ENCODE results near the gene SMPD2.

Gene SMPD2, protein sequence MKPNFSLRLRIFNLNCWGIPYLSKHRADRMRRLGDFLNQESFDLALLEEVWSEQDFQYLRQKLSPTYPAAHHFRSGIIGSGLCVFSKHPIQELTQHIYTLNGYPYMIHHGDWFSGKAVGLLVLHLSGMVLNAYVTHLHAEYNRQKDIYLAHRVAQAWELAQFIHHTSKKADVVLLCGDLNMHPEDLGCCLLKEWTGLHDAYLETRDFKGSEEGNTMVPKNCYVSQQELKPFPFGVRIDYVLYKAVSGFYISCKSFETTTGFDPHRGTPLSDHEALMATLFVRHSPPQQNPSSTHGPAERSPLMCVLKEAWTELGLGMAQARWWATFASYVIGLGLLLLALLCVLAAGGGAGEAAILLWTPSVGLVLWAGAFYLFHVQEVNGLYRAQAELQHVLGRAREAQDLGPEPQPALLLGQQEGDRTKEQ

DNA sequence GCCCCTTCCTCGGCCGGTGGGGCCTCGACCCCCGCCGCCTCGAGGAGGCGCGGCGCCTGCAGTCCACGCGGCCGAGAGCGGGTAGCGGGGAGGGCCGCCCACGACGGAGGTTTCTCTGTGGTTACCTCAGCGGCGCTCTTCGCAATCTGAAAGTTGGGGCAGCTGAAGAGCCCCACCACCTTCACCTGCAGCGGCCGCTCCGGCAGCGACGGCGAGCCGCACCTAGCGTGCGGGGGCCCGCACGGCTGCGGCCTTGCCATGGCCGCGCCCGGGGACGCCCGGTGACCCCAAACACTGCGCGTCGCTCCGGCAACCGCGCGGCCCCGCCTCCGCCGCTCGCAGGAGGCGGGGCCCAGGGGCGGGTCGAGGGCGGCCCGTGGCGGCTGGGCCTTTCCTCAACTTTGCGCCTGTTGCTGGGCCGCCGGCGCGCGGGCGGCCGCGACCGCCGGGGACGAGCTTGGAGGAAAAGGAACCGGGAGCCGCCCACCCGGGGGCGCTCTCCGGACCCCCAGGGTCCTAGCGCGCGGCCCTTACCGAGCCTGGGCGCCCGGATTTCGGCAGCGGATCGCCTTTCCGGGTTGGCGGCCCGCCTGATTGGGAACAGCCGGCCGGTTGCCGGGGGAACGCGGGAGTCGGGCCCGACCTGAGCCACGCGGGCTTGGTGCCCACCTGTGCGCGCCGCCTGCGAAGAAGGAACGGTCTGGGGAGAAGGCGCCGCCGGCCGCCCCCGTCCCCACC lies at the start of gene SMPD2, which contains the start of gene PPIL6:
Gene SMPD2 (plus strand): TSS at position 394 of the 738 bp plus-strand sequence. CDS start 398 bp downstream, outside the sequence.
Gene PPIL6 (minus strand): TSS at position 298 of the 738 bp plus-strand sequence. CDS start 38 bp downstream, at position 260.
- DNase-seq = peak; percentile 30

DNA sequence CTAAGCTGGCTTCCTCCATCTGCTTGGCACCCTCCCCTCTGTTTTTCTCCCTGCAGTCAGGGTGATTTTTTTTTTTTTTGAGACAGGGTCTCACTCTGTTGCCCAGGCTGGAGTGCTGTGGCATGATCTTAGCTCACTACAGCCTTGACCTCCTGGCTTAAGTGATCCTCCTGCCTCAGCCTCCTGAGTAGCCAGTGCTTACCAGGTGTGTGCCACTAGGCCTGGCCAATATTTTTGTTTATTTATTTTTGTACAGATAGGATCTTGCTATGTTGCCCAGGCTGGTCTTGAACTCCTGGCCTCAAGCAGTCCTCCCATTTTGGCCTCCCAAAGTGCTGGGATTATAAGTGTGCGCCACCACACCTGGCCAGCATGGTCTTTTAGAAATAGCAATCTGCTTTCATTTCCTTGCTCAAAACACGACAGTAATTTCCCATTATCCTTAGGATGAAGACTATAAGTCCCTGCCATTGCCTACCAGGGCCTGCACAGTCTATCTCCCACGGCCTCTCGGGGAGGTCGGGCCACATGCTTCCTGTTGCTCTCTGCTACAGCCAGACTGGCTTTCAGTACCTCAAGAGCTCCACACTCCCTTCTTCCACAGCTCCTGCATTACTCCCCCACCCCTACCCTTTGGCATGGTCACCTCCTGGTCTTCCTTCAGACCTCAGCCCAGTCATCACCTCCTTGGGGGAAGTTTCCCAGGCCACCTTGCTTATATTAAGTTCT lies 47.2 kb upstream of the SMPD2 start:
- no peak for DNase-seq

DNA sequence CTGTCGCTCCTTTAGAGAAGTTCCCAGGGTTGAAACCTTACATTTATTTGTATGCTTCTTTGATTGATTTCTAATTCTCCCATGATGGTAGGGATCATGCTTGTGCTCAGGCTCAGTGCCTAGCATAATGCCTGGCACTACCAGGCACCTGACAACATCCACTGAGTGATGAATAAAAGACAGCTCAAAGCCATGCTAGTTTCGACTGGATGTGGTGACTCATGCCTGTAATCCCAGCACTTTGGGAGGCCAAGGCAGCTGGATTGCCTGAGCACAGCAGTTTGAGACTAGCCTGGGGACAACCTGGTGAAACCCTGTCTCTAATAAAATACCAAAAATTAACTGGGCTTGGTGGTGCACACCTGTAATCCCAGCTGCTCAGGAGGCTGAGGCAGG lies 46.6 kb upstream of the SMPD2 start:
- DNase-seq = no peak

DNA sequence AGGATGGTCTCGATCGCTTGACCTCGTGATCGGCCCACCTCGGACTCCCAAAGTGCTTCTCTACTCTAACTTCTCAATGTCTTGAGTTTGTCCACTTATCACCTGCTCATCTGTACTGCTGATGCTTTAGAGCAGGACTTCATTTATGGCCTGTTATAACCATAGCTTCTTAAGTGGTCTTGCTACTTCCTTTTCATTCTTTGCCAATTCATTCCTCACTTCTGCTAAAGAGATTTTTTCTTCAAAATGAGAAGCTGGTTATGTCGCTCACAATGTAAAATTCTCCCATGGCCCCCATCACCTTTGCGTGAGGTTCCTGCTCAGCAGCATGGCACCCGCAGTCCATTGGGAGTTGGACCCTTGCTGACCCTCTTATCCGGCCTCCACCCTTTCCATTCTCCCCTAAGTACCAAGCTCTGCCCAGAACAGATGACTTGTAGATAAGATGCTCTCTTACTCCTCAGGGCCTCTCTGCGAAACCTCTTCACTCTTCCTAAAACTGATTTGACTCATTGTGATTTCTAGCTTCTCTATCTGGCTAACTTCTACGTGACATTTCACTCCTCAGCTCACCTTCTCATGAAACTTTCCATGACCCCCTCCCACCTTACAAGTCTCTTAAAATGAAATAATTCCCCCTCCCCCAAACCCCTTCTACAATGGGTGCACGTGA lies 44.3 kb upstream of the SMPD2 start:
- DNase-seq = no peak

DNA sequence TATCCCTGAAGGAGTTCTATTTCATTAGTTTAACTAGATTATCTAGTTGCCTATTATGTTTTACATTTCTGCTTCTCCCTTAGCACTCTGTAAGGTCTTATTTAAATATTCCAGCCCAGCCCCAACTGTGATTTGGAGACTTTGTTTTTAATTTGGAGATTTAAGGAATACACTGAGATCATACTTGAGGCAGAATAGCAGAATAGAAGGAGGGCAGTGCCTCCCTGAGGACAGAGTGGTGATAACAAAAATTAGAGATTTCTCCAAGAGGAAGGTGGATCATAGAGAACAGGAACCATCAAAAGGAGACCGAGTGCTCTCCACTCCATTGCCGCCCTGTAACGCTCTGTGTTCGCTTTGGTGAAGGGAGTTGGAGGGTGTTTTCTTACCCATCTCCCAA lies 43.5 kb upstream of the SMPD2 start:
- DNase-seq = no peak

DNA sequence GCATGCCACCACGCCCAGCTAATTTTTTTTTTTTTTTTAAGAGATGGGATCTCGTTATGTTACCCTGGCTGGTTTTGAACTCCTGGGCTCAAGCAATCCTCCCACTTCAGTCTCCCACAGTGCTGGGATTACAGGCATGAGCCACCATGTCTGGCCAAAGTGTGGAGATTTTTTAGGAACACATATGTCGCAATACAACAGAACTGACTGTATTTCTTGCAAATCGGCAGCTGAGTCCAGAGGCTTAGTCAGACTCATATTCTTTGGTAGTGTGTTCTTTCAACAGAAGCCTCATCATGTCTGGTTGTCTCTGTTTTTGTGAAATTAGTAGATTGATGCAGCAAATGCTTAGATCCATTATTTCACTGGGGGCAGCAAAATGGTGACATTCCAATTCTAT lies 34.3 kb upstream of the SMPD2 start:
- DNase-seq = no peak

DNA sequence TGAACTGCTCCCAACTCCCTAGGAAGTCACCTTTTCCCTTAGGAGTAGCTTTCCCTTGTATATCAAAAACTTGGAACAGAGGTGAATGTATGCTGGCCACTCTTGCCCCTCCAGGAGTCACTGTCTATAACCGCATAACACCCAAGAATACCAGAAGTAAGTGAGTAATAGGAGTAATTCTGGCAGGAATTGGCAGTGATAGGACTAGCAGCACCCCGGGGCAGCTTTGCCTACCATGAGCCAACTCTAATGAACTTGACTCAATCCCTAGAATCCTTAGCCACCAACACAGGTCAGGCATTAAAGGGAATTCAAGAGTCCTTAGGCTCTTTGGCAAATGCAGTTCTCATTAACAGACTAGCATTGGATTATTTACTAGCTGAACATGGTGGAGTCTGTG lies 29.5 kb upstream of the SMPD2 start:
- no peak for DNase-seq

DNA sequence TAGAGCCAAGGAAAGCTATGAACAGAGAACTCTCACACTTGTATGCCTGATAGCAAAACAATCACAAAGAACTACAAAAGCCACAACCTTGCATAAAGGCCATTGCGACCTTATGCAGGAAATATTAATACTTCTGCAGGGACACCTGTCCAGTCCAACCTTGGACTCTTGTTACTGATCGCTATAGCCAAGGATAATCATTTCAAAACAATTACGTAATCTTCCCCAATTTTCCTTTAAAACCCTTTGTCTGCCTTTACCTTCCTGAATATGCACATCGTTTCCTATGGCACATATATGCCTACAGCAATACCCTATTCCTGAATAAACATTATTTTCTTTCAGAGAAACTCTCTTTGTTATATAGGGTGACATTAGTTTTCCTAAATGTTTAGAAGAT lies 22.9 kb upstream of the SMPD2 start:
- DNase-seq = no peak

DNA sequence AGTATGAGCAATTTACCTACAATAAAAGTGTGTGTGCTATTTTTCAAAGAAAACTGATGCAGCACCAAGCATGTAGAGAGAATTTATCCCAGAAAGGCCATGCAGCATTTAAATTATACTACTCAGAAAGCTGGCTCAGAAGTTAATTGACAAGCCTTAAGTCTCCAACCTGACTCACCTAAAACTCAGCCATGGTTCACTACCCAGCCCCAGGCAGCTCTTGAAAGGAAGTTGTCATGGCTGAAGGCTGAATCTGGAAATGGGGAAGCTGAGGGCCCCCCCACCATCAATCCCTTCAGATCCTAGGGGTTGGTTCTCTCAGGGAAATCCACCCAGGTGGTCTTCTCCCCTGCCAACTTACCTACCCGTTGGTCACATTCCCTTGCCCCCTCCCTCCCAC lies 19.8 kb upstream of the SMPD2 start:
- no peak for DNase-seq

DNA sequence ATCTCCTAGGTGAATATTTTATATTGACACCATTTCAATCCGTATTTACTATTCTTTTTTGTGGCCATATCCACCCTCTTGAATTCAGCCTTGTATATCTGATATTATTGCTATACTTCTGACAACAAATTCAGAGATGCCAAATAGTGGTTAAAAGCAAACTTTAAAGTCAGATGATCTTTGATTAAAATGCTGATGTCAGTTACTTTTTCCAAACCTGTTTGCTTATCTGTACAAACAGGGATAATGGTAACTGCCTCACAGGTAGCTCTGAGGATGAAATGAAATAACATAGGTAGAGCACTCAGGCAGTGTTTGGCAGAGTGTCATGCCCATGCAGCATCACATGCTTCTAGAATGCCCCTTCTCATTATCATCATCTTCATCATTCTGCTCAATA lies 19.3 kb upstream of the SMPD2 start:
- DNase-seq = no peak

DNA sequence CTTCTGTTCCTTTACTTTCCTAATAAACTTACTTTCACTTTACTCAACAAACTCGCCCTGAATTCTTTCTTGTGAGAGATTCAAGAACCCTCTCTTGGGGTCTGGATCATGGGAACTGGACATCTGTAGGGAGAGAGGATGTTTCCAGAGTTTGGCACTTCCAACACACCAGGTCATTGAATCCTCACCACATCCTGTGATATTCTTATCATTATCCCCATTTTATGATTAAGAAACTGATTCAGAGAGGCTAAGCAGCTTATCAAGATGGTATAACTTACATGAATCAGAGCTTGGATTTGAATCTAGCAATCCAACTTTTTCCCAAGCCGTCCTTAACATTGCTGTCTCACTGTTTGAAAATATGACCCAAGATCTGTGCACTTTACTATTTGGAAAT lies 15.6 kb upstream of the SMPD2 start:
- DNase-seq = no peak

DNA sequence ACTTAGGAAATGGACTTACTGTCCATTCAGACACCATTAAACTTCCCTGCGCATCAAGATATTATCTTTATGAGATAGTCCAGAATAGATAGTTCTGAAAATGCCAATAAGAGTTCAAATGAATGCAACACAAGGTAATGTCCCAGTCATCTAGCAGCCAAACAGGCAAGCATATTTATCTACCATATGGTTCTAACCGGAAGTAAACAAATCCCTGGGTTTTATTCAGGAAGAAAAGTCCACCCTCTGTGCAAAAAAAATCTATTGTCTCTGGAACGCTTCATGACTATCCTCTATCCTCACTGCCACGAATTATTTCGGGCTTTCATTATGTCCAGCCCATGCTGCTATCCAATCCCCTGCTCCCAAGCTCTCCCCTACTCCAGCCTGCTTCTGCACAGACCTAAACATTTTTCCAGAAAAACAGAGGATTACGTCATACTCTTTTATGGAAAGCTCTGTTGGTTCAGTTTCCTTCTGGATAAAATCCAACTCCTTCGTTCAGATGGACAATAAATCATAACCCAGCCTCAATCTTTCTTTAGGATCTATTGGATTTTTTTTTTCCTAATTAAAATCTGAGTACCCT lies 11.5 kb upstream of the SMPD2 start:
- DNase-seq = no peak

DNA sequence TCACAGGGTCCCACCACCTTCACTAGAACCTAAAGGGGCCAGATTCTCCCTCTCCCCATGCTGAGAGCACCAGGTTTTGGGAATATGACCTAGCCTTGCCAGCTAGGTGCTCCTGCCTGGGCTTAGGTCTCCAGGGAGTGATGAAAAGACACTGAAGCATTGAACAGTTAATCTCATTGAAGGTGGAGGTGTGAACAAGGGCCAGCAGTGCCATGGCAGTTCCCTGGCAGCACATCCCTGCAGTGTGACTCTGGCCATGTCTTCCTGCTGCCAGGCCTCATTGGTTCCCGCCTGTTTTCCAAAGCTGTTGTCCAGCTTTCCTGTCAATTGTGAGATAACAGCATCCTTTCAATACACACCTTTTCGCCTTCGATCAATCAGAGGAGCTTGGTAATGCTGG lies 11.0 kb upstream of the SMPD2 start:
- no peak for DNase-seq

DNA sequence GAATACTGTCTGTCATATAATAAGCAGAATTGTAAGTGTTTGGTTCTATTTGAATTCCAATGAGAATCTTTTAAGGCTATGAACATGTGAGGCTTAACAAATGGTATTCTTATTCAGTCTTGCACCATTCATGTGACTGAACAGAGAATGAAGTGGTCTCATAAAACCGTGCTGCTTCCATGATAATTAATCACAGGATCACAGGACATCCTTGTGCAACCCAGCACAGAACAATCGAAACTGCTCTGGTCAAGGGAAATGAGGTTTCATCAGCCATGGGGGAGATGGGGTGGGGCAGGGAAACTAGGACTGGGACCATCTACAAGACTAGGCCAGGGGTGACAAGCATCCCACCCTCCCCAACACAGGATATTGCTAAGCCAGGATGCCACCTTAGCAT lies 6.1 kb upstream of the SMPD2 start:
- no peak for DNase-seq

DNA sequence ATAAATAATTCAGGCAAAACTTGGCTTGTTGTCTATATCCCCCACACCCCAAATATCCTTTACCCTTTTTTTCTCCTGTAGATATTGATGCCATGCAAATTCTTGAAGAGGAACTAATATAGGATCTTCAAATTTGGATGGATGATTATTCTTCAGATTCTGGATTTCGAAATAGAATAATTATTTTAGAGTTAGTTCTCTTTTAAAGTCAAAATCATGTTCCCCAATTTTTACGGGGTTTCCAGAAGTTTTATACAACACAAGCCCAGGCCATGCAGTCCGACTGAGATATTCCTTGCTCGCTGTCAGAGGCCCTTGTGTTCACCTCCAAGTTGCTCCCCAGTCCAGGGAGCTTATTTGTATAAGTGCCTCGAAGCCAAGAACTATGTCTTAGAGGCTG lies 4.5 kb upstream of the SMPD2 start:
- no peak for DNase-seq

DNA sequence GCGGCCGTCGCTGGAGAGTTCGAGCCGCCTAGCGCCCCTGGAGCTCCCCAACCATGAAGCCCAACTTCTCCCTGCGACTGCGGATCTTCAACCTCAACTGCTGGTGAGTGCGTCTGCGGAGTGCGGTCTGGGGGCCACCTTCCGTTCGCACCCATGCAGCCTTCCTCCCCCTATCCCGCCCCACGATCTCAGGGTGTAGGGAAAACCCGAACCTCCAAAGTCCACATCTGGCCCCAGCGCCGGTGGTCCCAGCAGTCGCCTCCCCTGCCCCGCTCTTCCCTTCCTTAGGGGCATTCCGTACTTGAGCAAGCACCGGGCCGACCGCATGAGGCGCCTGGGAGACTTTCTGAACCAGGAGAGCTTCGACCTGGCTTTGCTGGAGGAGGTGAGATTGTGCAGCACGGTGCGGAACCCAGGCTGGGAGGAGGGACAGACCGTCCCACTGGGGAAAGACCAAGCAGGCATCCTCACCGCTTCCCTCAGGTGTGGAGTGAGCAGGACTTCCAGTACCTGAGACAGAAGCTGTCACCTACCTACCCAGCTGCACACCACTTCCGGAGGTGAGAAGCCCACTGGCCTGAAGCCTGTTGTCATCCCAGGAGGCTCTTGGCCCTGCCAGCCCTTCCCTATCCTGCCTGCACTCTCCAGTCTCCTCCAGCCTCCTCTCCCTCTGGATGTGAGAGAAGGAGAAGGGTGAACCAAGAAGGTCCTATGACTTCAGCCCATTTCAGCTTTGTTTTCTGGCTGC lies 719 bp downstream of the SMPD2 start:
- no peak for DNase-seq

DNA sequence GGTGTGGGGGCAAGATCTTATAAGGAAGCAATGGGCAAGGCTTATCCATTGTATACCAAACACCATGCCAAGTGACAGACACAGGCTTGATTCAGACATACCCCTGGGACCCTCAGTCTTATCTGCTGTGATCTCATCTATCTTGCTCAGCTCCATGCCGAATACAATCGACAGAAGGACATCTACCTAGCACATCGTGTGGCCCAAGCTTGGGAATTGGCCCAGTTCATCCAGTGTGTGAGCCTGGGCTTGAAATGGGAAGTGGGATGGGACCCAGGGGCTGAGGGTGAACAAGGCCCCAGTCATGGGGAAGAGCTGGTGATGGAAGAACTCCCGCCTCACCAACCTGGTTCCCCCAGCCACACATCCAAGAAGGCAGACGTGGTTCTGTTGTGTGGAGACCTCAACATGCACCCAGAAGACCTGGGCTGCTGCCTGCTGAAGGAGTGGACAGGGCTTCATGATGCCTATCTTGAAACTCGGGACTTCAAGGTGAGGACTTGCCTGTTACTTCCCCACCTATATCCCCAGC lies 1.9 kb downstream of the SMPD2 start:
- no peak for DNase-seq

DNA sequence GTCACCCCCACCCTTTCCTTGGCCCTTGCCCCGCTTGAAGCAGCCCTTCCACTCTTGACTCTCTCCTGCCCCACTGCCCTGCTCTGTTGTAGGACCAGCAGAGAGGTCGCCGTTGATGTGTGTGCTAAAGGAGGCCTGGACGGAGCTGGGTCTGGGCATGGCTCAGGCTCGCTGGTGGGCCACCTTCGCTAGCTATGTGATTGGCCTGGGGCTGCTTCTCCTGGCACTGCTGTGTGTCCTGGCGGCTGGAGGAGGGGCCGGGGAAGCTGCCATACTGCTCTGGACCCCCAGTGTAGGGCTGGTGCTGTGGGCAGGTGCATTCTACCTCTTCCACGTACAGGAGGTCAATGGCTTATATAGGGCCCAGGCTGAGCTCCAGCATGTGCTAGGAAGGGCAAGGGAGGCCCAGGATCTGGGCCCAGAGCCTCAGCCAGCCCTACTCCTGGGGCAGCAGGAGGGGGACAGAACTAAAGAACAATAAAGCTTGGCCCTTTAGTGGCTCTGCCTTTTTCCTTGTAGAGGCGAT lies 3.0 kb downstream of the SMPD2 start:
- DNase-seq = no peak

DNA sequence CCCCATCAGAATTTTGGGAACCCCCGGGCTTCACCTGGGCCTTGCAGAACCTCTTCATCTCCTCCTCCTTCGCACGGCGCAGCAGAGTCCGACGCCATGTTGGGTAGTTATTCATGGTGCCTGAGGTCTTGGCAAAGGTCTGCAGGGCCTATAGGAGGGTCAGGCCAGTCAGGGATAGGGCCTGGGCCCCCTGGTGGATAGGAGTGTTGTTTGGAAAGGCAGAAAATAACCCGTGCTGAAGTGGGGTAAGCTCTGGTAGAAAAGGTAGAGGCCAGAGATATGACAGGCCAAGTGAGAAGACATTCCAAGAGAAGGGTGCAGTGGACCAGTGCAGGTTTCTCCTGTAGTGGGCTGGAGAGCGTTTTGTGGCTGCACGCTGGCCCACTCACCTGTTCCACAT lies 4.9 kb downstream of the SMPD2 start:
- DNase-seq = no peak

DNA sequence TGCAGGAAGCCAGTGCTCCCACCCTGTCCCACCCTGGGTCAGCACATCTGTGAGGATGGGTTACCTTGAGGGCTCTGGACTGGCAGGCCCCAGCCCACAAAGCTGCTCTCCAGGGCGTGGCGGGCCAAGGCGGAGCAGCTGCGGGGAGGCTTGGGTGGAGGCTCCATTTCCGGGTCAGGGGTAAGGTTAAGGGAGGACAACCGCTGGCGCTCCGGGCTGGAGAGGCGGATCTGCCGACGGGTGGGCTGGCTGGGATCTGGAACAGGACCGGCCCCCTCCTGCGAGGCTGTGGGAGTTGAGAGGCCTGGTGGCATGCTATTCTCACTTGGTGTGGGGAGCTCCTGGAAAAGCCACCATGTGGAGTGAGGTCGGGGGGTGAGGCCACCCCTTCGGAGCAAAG lies 5.5 kb downstream of the SMPD2 start:
- DNase-seq = no peak

DNA sequence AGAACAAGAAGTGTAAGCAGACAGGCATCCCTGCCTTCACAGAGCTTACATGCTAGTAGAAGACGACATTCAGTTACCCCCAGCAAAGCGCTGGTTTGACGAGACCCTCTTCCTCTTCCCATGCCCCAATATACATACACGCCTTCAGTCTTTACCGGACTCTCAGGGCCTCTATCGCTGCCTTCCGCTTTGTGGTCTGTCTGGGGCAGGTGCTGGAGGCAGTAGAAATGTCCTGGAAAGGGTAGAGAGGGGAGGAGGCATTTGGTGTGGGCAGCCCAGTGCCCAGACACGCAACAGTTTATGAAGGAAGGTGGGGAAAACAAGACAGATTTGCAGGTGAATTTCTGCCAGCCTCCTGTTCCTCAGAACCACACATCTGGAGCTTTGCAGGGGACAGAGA lies 6.0 kb downstream of the SMPD2 start:
- no peak for DNase-seq

Data from COR-L47 (cell line).